Caco-2 (cell line): Measurements from ENCODE around the gene MINAR1. TPM values are rescaled to one million over a fixed set of nuclear protein-coding genes. Genes with fewer than 3 reads are reported as not detected.

Experiments
- BruUV-seq: library from RNA; stranded (reverse); fragments of 400-500 nt; replicated peaks from 2 replicates; lab custom pipeline; 2021; lab: Mats Ljungman, UMichigan
- CTCF ChIA-PET: fragments of 300-600 bp; sonication (Branson Sonifier 250); formaldehyde crosslinking; loops from one replicate; lab custom pipeline; 2022; ENCODE audit warnings: antibody characterized with exemption; lab: Charles Lee
- POLR2A ChIA-PET: fragments of 300-600 bp; sonication (Branson Sonifier 250); formaldehyde crosslinking; loops from one replicate; lab custom pipeline; 2022; ENCODE audit warnings: antibody characterized with exemption; lab: Charles Lee
- DNase-seq, 2 experiments: peaks; one replicate each; pipeline versions ENCODE4 v3.0.0 to v3.0.0-alpha.2; 2020 to 2022
- H3K27me3 ChIP-seq: replicated peaks from 2 replicates; pipeline ENCODE4 v1.6.0; 2011; ENCODE audit warnings: low read length; ENCODE audit not compliant: control insufficient read depth, insufficient read depth
- H3K36me3 ChIP-seq: 2 replicates; pipeline ENCODE4 v1.5.1; 2011; ENCODE audit warnings: low read length; ENCODE audit not compliant: control insufficient read depth, insufficient read depth
- H3K4me1 ChIP-seq: fragments of 250-450 bp; sonication (Bioruptor Pico); 2 replicates; pipeline ENCODE4 v1.5.1; 2020; ENCODE audit warnings: mild to moderate bottlenecking
- H3K4me3 ChIP-seq: 2 replicates; pipeline ENCODE4 v1.5.1; 2011; ENCODE audit warnings: low read depth, mild to moderate bottlenecking, control low read depth, low read length
- H3K9me3 ChIP-seq: fragments of 250-450 bp; sonication (Bioruptor Pico); 2 replicates; pipeline ENCODE4 v1.5.1; 2020; ENCODE audit warnings: mild to moderate bottlenecking, moderate library complexity
- H3K27ac Mint-ChIP-seq: one replicate; pipeline ENCODE4 v1.8.0; 2022; ENCODE audit warnings: mixed read lengths; ENCODE audit not compliant: unreplicated experiment
- H3K27me3 Mint-ChIP-seq: one replicate; pipeline ENCODE4 v1.8.0; 2022; ENCODE audit warnings: mixed read lengths; ENCODE audit not compliant: insufficient read depth, unreplicated experiment
- H3K36me3 Mint-ChIP-seq: one replicate; pipeline ENCODE4 v1.8.0; 2022; ENCODE audit warnings: mild to moderate bottlenecking, mixed read lengths; ENCODE audit not compliant: insufficient read depth, unreplicated experiment
- H3K4me1 Mint-ChIP-seq: one replicate; pipeline ENCODE4 v1.8.0; 2022; ENCODE audit warnings: low read depth, mixed read lengths; ENCODE audit not compliant: unreplicated experiment
- H3K4me3 Mint-ChIP-seq: one replicate; pipeline ENCODE4 v1.8.0; 2022; ENCODE audit warnings: mild to moderate bottlenecking, moderate library complexity, mixed read lengths; ENCODE audit not compliant: unreplicated experiment
- H3K9me3 Mint-ChIP-seq: one replicate; pipeline ENCODE4 v1.8.0; 2022; ENCODE audit warnings: mixed read lengths; ENCODE audit not compliant: unreplicated experiment
- CTCF ChIP-seq, 2 experiments: fragments of 200-600 bp in 1 of 2; IDR thresholded peaks; 1 replicate in 1 of 2; 2 replicates in 1 of 2; pipeline versions ENCODE4 v1.5.1 to v1.8.0; 2011 to 2022; ENCODE audit warnings: antibody characterized with exemption in 1 of 2, control low read depth in 1 of 2, inconsistent platforms in 1 of 2, low read depth in 1 of 2, low read length in 1 of 2, mild to moderate bottlenecking in 1 of 2, moderate library complexity in 1 of 2; ENCODE audit not compliant: insufficient read depth in 1 of 2, severe bottlenecking in 1 of 2, unreplicated experiment in 1 of 2
- intact Hi-C: fragments of 100-400 bp; cut with micrococcal nuclease; formaldehyde crosslinking; loops from one replicate; pipeline ENCODE4 v1.10.0; 2022; ENCODE audit not compliant: unreplicated experiment
- total RNA-seq: library from RNA; stranded (reverse); gene quantifications from 2 replicates; pipeline ENCODE4 v1.2.3, GENCODE V29; 2022

The MINAR1 gene
- total RNA-seq, 1 experiment from 2014 or later: 0.34 TPM

GRCh38 chr15:79458491-79458890 is 26.4 kb downstream of the MINAR1 start:
- TF ChIP-seq CTCF (IDR thresholded peaks at IDR 0.05; ENCODE audit: insufficient read depth in 1 of 2, low read depth in 1 of 2, low read length in 1 of 2, severe bottlenecking in 1 of 2, unreplicated experiment in 1 of 2): no peak
- ChIA-PET CTCF (no interaction called here), POLR2A (no interaction called here)
- Histone ChIP-seq H3K9me3 (no peaks in the 10 kb centered on the region), H3K27me3 (no peaks in the 10 kb centered on the region; the same call in 1 of the 2 replicates), H3K36me3 (no peaks in the 10 kb centered on the region), H3K4me1 (no peaks in the 10 kb centered on the region), H3K4me3 (no peak overlapping the region)
- peaks cover 6% of the 10 kb centered on the region for H3K27me3 Mint-ChIP-seq
- no peak overlapping the region for H3K4me3 Mint-ChIP-seq
- H3K9me3 Mint-ChIP-seq: no peaks in the 10 kb centered on the region
- DNase-seq: no peak
- H3K4me1 Mint-ChIP-seq: no peaks in the 10 kb centered on the region
- no TSS peak for BruUV-seq
- no peak overlapping the region for H3K27ac Mint-ChIP-seq
- intact Hi-C loops: no loop called here
- H3K36me3 Mint-ChIP-seq: no peaks in the 10 kb centered on the region

- Mint-ChIP-seq H3K4me1 (no peaks in the 10 kb centered on the region), H3K27ac (no peak overlapping the region), H3K9me3 (no peaks in the 10 kb centered on the region), H3K27me3 (peaks cover 6% of the 10 kb centered on the region), H3K4me3 (no peak overlapping the region), H3K36me3 (no peaks in the 10 kb centered on the region)
- CTCF ChIA-PET: no interaction called here
- no peak for DNase-seq
- H3K27me3 ChIP-seq: no peaks in the 10 kb centered on the region; the same call in 1 of the 2 replicates
- H3K36me3 ChIP-seq: no peaks in the 10 kb centered on the region
- TF ChIP-seq CTCF (IDR thresholded peaks at IDR 0.05; ENCODE audit: insufficient read depth in 1 of 2, low read depth in 1 of 2, low read length in 1 of 2, severe bottlenecking in 1 of 2, unreplicated experiment in 1 of 2): no peak
- no peaks in the 10 kb centered on the region for H3K4me1 ChIP-seq
- no peak overlapping the region for H3K4me3 ChIP-seq
- intact Hi-C loops: no loop called here
- POLR2A ChIA-PET: no interaction called here
- BruUV-seq: no TSS peak
- no peaks in the 10 kb centered on the region for H3K9me3 ChIP-seq
Measured at GRCh38 chr15:79459666-79460065, 27.5 kb downstream of the MINAR1 start.

- ChIA-PET CTCF (no interaction called here), POLR2A (no interaction called here)
- no peak for TF ChIP-seq CTCF (IDR thresholded peaks at IDR 0.05; ENCODE audit: insufficient read depth in 1 of 2, low read depth in 1 of 2, low read length in 1 of 2, severe bottlenecking in 1 of 2, unreplicated experiment in 1 of 2)
- Histone ChIP-seq H3K36me3 (no peaks in the 10 kb centered on the region), H3K4me3 (no peak overlapping the region), H3K9me3 (no peaks in the 10 kb centered on the region), H3K27me3 (no peaks in the 10 kb centered on the region), H3K4me1 (no peaks in the 10 kb centered on the region)
- BruUV-seq: no TSS peak
- no peaks in the 10 kb centered on the region for H3K9me3 Mint-ChIP-seq
- peaks cover 6% of the 10 kb centered on the region for H3K27me3 Mint-ChIP-seq
- no peaks in the 10 kb centered on the region for H3K4me1 Mint-ChIP-seq
- no peak overlapping the region for H3K4me3 Mint-ChIP-seq
- H3K27ac Mint-ChIP-seq: no peak overlapping the region
- H3K36me3 Mint-ChIP-seq: no peaks in the 10 kb centered on the region
- intact Hi-C loops: no loop called here
- DNase-seq: no peak
Measured at GRCh38 chr15:79463043-79463780, 31.1 kb downstream of the MINAR1 start.
